Urinary bladder (tissue), 4 donors: ENCODE data around the gene RTEL1. TPM values are rescaled to one million over a fixed set of nuclear protein-coding genes. Genes with fewer than 3 reads are reported as not detected.
"Not testable (repeated sequence)": the region's sequence is repeated elsewhere in the genome, so short reads cannot be mapped to it uniquely, and the experiment has no call there.

ENCODE experiments used
- DNase-seq: peaks from one replicate; pipeline ENCODE4 v3.0.0-alpha.2; 2015; ENCODE audit errors: extremely low spot score
- H3K27ac ChIP-seq: one replicate; pipeline ENCODE4 v1.5.1; 2013; ENCODE audit warnings: low read depth, mild to moderate bottlenecking, moderate library complexity
- H3K36me3 ChIP-seq: one replicate; pipeline ENCODE4 v1.6.1; 2013; ENCODE audit warnings: mild to moderate bottlenecking, moderate library complexity; ENCODE audit not compliant: insufficient read depth
- H3K4me1 ChIP-seq: one replicate; pipeline ENCODE4 v1.6.1; 2013; ENCODE audit warnings: mild to moderate bottlenecking, moderate library complexity; ENCODE audit not compliant: insufficient read depth
- H3K4me3 ChIP-seq: one replicate; pipeline ENCODE4 v1.5.1; 2013; ENCODE audit warnings: low read depth, low read length
- WGBS: extraction: QIAGEN DNeasy Blood & Tissue Kit; methylation state at CpG from one replicate; pipeline ENCODE4 v1.1.7; 2013; 5-methylcytosine and 5-hydroxymethylcytosine counted together
- polyA plus RNA-seq: library from polyadenylated mRNA; stranded (reverse); fragments of 200-250 nt; gene quantifications from one replicate; pipeline ENCODE4 v1.2.3, GENCODE V29; 2013
- total RNA-seq: library from RNA; depleted of rRNA; stranded (reverse); fragments of >200 nt; gene quantifications from one replicate; pipeline ENCODE4 v1.2.3, GENCODE V29; 2014
- donor health status: healthy with polysubstance abuse.
- donor health status: healthy.

Gene RTEL1
- total and polyA plus RNA-seq, 2 donors, result 12.3 to 13.3 TPM

GRCh38 chr20:63620991-63621390, 37.1 kb upstream of the RTEL1 start:
- Histone ChIP-seq H3K4me1 (no peaks in the 10 kb centered on the region), H3K4me3 (no peak overlapping the region), H3K36me3 (peaks cover 2% of the 10 kb centered on the region), H3K27ac (no peak overlapping the region)
- WGBS, result 86% methylated on average over 8 of the region's 8 CpGs
- DNase-seq, result no peak

DNA sequence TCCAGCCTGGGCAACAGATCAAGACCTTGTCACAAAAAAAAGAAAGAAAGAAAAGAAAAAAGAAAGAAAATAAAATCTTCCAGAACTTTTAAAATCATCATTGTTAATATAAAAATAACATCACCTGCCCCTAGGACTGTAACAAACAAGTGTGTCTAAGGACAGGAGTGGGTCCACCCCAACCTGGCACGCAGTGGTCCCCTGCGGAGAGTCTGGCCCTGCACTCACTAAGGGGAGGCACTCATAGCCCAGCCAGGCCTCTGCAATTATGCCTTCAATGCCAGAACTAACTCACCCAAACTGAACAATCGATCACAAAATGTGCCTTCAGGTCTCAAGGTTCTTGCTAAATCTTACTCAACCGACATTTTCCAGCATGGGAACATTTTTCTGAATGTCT, 36.0 kb upstream of the RTEL1 start:
- Histone ChIP-seq H3K27ac (no peak overlapping the region), H3K4me1 (no peaks in the 10 kb centered on the region), H3K36me3 (peaks cover 2% of the 10 kb centered on the region), H3K4me3 (no peak overlapping the region)
- 96% methylated on average over 4 of the region's 4 CpGs for WGBS
- no peak for DNase-seq

GRCh38 chr20:63622732-63623131, 35.4 kb upstream of the RTEL1 start:
- H3K27ac ChIP-seq, result no peak overlapping the region
- DNase-seq, result no peak
- whole genome bisulfite sequencing, result 91% methylated on average over 14 of the region's 14 CpGs
- H3K36me3 ChIP-seq, result peaks cover 2% of the 10 kb centered on the region
- H3K4me3 ChIP-seq, result no peak overlapping the region
- H3K4me1 ChIP-seq, result no peaks in the 10 kb centered on the region

DNA sequence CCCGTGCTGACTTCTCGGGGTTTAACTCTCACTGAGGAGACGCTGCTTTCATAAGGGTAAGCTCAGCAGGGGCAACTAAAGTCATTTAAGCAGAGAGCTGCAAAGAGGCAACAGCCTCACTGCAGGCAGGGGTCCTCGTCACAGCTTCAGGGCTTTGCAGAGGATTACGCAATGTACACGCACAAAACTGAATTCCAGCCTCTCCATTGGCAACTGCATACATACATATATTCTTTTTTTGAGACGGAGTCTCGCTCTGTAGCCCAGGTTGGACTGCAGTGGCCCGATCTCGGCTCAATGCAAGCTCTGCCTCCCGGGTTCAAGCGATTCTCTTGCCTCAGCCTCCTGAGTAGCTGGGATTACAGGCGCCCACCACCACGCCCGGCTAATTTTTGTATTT, 33.6 kb upstream of the RTEL1 start:
- WGBS, result 86% methylated on average over 15 of the region's 15 CpGs
- H3K36me3 ChIP-seq, result no peaks in the 10 kb centered on the region
- H3K4me3 ChIP-seq, result no peak overlapping the region
- H3K27ac ChIP-seq, result no peak overlapping the region
- H3K4me1 ChIP-seq, result no peaks in the 10 kb centered on the region
- DNase-seq, result no peak

GRCh38 chr20:63625771-63626423, 32.2 kb upstream of the RTEL1 start:
- 13% methylated on average over 36 of the region's 36 CpGs for WGBS
- DNase-seq, result no peak

GRCh38 chr20:63626424-63627128, 31.5 kb upstream of the RTEL1 start, which contains the start of gene GMEB2:
Gene GMEB2, minus strand, starts transcription at chr20:63627101. Its CDS starts 7,704 bp downstream, at chr20:63619397.
- WGBS, result under 1% methylated on average over 113 of the region's 114 CpGs
- H3K4me3 ChIP-seq, result peak within 1 kb of the TSS; percentile 76

More at GRCh38 chr20:63625771-63626423, 32.2 kb upstream of the RTEL1 start:
- Histone ChIP-seq H3K4me1 (no peaks in the 10 kb centered on the region), H3K27ac (peak overlapping the region; percentile 97), H3K4me3 (peak overlapping the region; percentile 76), H3K36me3 (no peaks in the 10 kb centered on the region)

GRCh38 chr20:63627129-63627750, 30.9 kb upstream of the RTEL1 start:
- Histone ChIP-seq H3K27ac (peak overlapping the region; percentile 95), H3K36me3 (no peaks in the 10 kb centered on the region), H3K4me1 (no peaks in the 10 kb centered on the region), H3K4me3 (peak overlapping the region; percentile 76)
- peak; percentile 71 for DNase-seq
- under 1% methylated on average over 68 of the region's 68 CpGs for WGBS

More at GRCh38 chr20:63626424-63627128, 31.5 kb upstream of the RTEL1 start, which contains the start of gene GMEB2:
- H3K27ac ChIP-seq, result peak within 1 kb of the TSS; percentile 97
- H3K36me3 ChIP-seq, result no peaks in the 10 kb centered on the region
- DNase-seq, result peak; percentile 29
- H3K4me1 ChIP-seq, result no peaks in the 10 kb centered on the region

DNA sequence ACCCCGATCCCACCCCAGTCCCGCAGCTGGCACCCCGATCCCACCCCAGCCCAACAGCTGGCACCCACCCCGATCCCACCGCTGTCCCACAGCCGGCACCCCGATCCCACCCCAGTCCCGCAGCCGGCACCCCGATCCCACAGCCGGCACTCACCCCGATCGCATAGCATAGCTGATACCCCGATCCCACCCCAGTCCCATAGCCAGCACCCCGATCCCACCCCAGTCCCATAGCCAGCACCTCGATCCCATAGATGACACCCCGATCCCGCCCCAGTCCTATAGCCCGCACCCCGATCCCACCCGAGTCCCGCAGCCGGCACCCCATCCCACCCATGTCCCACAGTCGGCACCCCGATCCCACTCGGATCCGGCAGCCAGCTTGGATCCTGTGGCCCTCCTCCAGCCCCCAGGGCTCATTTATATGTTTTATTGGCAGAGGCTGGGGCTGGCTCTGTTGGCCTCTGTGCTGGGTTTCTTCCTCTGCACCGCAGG, 30.3 kb upstream of the RTEL1 start:
- 12% methylated on average over 28 of the region's 28 CpGs for WGBS
- no peaks in the 10 kb centered on the region for H3K36me3 ChIP-seq
- no peaks in the 10 kb centered on the region for H3K4me1 ChIP-seq
- no peak overlapping the region for H3K27ac ChIP-seq
- DNase-seq, result no peak
- peak overlapping the region; percentile 76 for H3K4me3 ChIP-seq

DNA sequence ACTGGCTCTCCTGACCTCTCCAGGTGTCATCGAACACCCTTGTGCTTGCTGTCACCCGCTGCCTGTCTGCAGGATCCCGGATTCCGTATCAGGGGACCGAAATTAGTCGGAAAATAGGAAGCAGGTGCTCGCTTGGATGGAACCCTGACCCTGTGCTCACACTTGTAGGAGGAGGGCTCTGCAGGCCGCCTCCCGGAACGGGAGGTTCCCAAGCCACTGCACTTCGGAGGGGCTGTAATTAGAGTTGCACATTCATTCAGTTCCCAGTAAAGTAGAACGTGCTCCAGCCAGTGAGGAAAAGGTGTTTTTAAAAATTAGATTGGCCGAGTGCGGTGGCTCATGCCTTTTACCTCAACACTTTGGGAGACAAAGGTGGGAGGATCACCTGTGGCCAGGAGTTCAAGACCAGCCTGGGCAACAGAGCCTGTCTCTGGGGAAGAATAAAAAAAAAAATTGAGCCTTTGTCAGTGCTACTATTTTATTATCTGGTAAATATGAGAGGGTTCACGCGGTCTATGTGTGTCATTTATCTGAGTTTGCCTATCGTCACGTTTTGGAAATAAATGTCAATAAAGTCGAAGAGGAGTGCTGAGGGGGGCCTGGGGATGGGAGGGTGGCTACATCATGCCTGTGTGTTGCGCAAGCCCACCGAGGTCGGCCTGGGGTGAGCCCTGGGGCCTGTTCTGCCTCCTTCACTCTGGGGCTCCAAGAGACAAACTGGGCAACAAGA, 29.7 kb upstream of the RTEL1 start:
- peak overlapping the region; percentile 76 for H3K4me3 ChIP-seq
- DNase-seq, result no peak
- no peak overlapping the region for H3K27ac ChIP-seq
- H3K4me1 ChIP-seq, result no peaks in the 10 kb centered on the region
- H3K36me3 ChIP-seq, result no peaks in the 10 kb centered on the region
- WGBS, result 33% methylated on average over 22 of the region's 22 CpGs

GRCh38 chr20:63630956-63631355, 27.2 kb upstream of the RTEL1 start:
- H3K4me1 ChIP-seq, H3K27ac ChIP-seq, DNase-seq, H3K36me3 ChIP-seq, H3K4me3 ChIP-seq: not testable (repeated sequence)
- WGBS, result 91% methylated on average over 6 of the region's 6 CpGs

DNA sequence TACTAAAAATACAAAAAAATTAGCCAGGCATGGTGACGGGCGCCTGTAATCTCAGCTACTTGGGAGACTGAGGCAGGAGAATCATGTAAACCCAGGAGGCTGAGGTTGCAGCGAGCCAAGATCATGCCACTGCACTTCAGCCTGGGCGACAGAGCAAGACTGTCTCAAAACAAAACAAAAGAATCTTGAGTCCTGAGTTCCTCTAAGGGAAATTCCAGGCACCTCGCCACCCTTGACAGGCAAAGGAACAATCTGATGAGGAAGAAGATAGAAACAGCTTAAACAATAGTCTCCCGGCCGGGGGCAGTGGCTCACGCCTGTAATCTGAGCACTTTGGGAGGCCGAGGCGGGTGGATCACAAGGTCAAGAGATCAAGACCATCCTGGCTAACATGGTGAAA, 26.7 kb upstream of the RTEL1 start:
- WGBS, result 61% methylated on average over 10 of the region's 10 CpGs
- not testable (repeated sequence) for H3K36me3 ChIP-seq, H3K4me3 ChIP-seq, H3K27ac ChIP-seq, DNase-seq, H3K4me1 ChIP-seq

DNA sequence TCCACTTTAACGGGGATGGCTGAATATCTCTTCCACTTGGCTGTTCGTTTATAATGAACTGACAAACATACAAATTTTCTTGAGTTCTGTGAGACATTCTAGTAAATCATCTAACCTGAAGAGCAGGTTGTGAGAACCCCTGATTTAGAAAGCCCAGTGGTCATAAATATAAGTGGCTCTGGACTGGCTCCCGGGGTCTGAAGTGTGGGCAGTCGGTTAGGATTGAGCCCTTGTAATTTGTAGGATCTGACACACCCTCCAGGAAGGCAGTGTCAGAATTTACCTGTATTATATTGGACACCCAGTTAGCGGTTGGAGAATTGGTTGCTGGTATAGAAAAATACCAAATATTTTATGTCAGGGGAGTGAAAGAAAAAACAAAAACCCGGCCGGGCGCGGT, 24.4 kb upstream of the RTEL1 start:
- 80% methylated on average over 9 of the region's 9 CpGs for WGBS
- Histone ChIP-seq H3K27ac (no peak overlapping the region), H3K36me3 (no peaks in the 10 kb centered on the region), H3K4me3 (no peak overlapping the region), H3K4me1 (no peaks in the 10 kb centered on the region)
- DNase-seq, result no peak

DNA sequence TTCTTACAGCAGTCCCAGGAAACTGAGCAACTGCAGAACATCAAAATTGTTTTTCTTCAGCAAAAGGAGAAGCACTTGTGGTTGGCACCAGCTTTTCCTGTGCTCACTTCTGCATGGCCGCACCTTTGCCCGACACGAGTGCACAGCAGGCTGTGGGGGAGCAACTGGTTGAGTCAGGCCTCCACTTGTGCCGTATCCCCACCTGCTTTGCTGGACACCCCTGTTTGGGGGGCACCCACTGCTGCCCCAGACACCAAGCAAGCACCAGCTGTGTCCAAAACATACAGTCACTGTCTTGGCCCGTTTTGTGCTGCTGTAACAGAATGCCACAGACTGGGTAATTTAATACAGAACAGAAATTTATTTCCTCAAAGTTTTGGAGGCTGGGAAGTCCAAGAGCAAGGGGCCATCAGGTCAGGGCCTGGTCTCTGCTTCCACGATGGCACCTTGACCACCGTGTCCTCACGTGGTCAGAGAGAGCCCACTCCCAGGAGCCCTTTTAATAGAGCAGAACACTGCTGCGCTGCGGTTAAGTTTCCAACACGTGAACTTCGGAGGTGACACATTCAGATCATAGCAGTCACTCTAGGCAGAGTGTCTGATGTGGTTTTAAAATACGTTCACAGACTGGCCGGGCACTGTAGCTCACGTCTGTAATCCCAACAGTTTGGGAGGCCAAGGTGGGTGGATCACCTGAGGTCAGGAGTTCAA, 22.5 kb upstream of the RTEL1 start:
- Histone ChIP-seq H3K27ac (no peak overlapping the region), H3K4me1 (no peaks in the 10 kb centered on the region), H3K36me3 (no peaks in the 10 kb centered on the region), H3K4me3 (no peak overlapping the region)
- WGBS, result 76% methylated on average over 15 of the region's 15 CpGs
- no peak for DNase-seq
